HG03280 (cell line): ENCODE results near the gene TNKS1BP1.
"Not testable (repeated sequence)": the region's sequence is repeated elsewhere in the genome, so short reads cannot be mapped to it uniquely, and the experiment has no call there.

Experiments
- ATAC-seq: cut with Tn5 transposase; IDR thresholded peaks from one replicate; pipeline ENCODE4 v1.9.1; 2021; ENCODE audit warnings: mild to moderate bottlenecking, moderate library complexity; ENCODE audit not compliant: unreplicated experiment

TNKS1BP1 gene

GRCh38 chr11:57296205-57296604 is 28.5 kb downstream of the TNKS1BP1 start:
- ATAC-seq: not testable (repeated sequence)

GRCh38 chr11:57294225-57295131 is 30.3 kb downstream of the TNKS1BP1 start:
- no peak for ATAC-seq

GRCh38 chr11:57290288-57290687 is 34.5 kb downstream of the TNKS1BP1 start:
- no peak for ATAC-seq

- ATAC-seq: no peak
Observed at GRCh38 chr11:57288771-57289579, 35.8 kb downstream of the TNKS1BP1 start.

GRCh38 chr11:57287884-57288283 is 36.9 kb downstream of the TNKS1BP1 start:
- ATAC-seq: no peak

GRCh38 chr11:57283231-57283990 is 41.3 kb downstream of the TNKS1BP1 start:
- no peak for ATAC-seq

GRCh38 chr11:57281546-57281945 is 43.2 kb downstream of the TNKS1BP1 start:
- not testable (repeated sequence) for ATAC-seq

GRCh38 chr11:57279116-57279515 is 45.6 kb downstream of the TNKS1BP1 start:
- ATAC-seq: no peak

- no peak for ATAC-seq
Observed at GRCh38 chr11:57278721-57279095, 46.0 kb downstream of the TNKS1BP1 start.

- peak; percentile 64 for ATAC-seq
Observed at GRCh38 chr11:57277845-57278720, 46.7 kb downstream of the TNKS1BP1 start.

- ATAC-seq: no peak
Observed at GRCh38 chr11:57276971-57277675, 47.6 kb downstream of the TNKS1BP1 start.

GRCh38 chr11:57276169-57276970 is 48.4 kb downstream of the TNKS1BP1 start:
- no peak for ATAC-seq

- no peak for ATAC-seq
Observed at GRCh38 chr11:57275582-57275981, 49.2 kb downstream of the TNKS1BP1 start.

GRCh38 chr11:57274904-57275498 is 49.8 kb downstream of the TNKS1BP1 start:
- ATAC-seq: no peak

- no peak for ATAC-seq
Observed at GRCh38 chr11:57273448-57274058, 51.2 kb downstream of the TNKS1BP1 start.

GRCh38 chr11:57269571-57270021 is 55.2 kb downstream of the TNKS1BP1 start:
- no peak for ATAC-seq

- ATAC-seq: no peak
Observed at GRCh38 chr11:57266157-57266556, 58.6 kb downstream of the TNKS1BP1 start.

- no peak for ATAC-seq
Observed at GRCh38 chr11:57263351-57263750, 61.4 kb downstream of the TNKS1BP1 start.
